ENCODE measurements around the gene UPK3BL1. TPM values are rescaled to one million over a fixed set of nuclear protein-coding genes. Genes with fewer than 3 reads are reported as not detected.

The UPK3BL1 gene

Small RNA genes lying within 50 kb of the gene (small RNA-seq; reads per million reads assigned to genes)
- not detected for gene AC105052.3 (ENCODE audit: insufficient read depth)
- not detected for gene UPK3BL1 (ENCODE audit: insufficient read depth)

Data from neuronal stem cell (in vitro differentiated cells).